Measurements from ENCODE around the gene EPB41L3. TPM values are rescaled to one million over a fixed set of nuclear protein-coding genes. Genes with fewer than 3 reads are reported as not detected.
"Not testable (repeated sequence)": the region's sequence is repeated elsewhere in the genome, so short reads cannot be mapped to it uniquely, and the experiment has no call there.

Gene EPB41L3
- polyA plus RNA-seq = 10 to 100 TPM in 2 of 3 donors, 1 to 10 TPM in 1; 9.0 to 74.0 (median 56.3) TPM

GRCh38 chr18:5543773-5544389 lies at the start of gene EPB41L3:
Gene EPB41L3, minus strand, starts transcription at chr18:5543997. Its CDS starts 54,814 bp downstream, at chr18:5489183.
- 1% methylated on average over 32 to 57 of the region's 57 CpGs for WGBS, 3 donors

GRCh38 chr18:5588529-5588928 lies 44.7 kb upstream of the EPB41L3 start:
- H3K27ac ChIP-seq (ENCODE audit: low read depth, low read length) = no peak overlapping the region

More at GRCh38 chr18:5543773-5544389, at the start of gene EPB41L3:
- no peak within 1 kb of the TSS for H3K27ac ChIP-seq (ENCODE audit: low read depth, low read length)

GRCh38 chr18:5585653-5586052 lies 41.9 kb upstream of the EPB41L3 start:
- H3K27ac ChIP-seq (ENCODE audit: low read depth, low read length) = no peak overlapping the region
- 69 to 79% (median 77%) methylated on average over 3 of the region's 3 CpGs for WGBS, 3 donors

GRCh38 chr18:5584746-5585417 lies 41.1 kb upstream of the EPB41L3 start:
- no peak overlapping the region for H3K27ac ChIP-seq (ENCODE audit: low read depth, low read length)
- WGBS, 3 donors = 76 to 84% (median 81%) methylated on average over 7 of the region's 7 CpGs

- H3K27ac ChIP-seq (ENCODE audit: low read depth, low read length) = no peak overlapping the region
- WGBS, 3 donors = 66 to 68% (median 67%) methylated on average over 10 of the region's 10 CpGs
These were observed 39.3 kb upstream of the EPB41L3 start for GRCh38 chr18:5582849-5583681.

- no peak overlapping the region for H3K27ac ChIP-seq (ENCODE audit: low read depth, low read length)
- 39 to 60% (median 58%) methylated on average over 5 of the region's 5 CpGs for WGBS, 3 donors
These were observed 38.3 kb upstream of the EPB41L3 start for GRCh38 chr18:5582076-5582475.

GRCh38 chr18:5574843-5575242 lies 31.0 kb upstream of the EPB41L3 start:
- WGBS, 3 donors = 84 to 97% (median 91%) methylated on average over 1 of the region's 1 CpG
- no peak overlapping the region for H3K27ac ChIP-seq (ENCODE audit: low read depth, low read length)

- no peak overlapping the region for H3K27ac ChIP-seq (ENCODE audit: low read depth, low read length)
- WGBS, 3 donors = 49 to 62% (median 62%) methylated on average over 2 of the region's 2 CpGs
These were observed 27.9 kb upstream of the EPB41L3 start for GRCh38 chr18:5571666-5572065.

- not testable (repeated sequence) for H3K27ac ChIP-seq (ENCODE audit: low read depth, low read length)
- 37 to 44% (median 40%) methylated on average over 2 of the region's 2 CpGs for WGBS, 3 donors
These were observed 26.8 kb upstream of the EPB41L3 start for GRCh38 chr18:5570613-5571012.

- H3K27ac ChIP-seq (ENCODE audit: low read depth, low read length) = no peak overlapping the region
- 60 to 70% (median 67%) methylated on average over 3 of the region's 3 CpGs for whole genome bisulfite sequencing, 3 donors
These were observed 24.6 kb upstream of the EPB41L3 start for GRCh38 chr18:5568416-5568815.

GRCh38 chr18:5558851-5559250 lies 15.1 kb upstream of the EPB41L3 start:
- 71 to 77% (median 76%) methylated on average over 1 of the region's 1 CpG for WGBS, 3 donors
- H3K27ac ChIP-seq (ENCODE audit: low read depth, low read length) = no peak overlapping the region

- no peak overlapping the region for H3K27ac ChIP-seq (ENCODE audit: low read depth, low read length)
These were observed 12.6 kb upstream of the EPB41L3 start for GRCh38 chr18:5556310-5556974.

GRCh38 chr18:5554629-5555028 lies 10.8 kb upstream of the EPB41L3 start:
- 84 to 94% (median 93%) methylated on average over 4 of the region's 4 CpGs for WGBS, 3 donors
- H3K27ac ChIP-seq (ENCODE audit: low read depth, low read length) = no peak overlapping the region

More at GRCh38 chr18:5556310-5556974, 12.6 kb upstream of the EPB41L3 start:
- 48 to 69% (median 68%) methylated on average over 8 of the region's 8 CpGs for WGBS, 3 donors

- H3K27ac ChIP-seq (ENCODE audit: low read depth, low read length) = no peak overlapping the region
- 16 to 21% (median 16%) methylated on average over 3 of the region's 3 CpGs for WGBS, 3 donors
These were observed 2.9 kb upstream of the EPB41L3 start for GRCh38 chr18:5546660-5547059.

- H3K27ac ChIP-seq (ENCODE audit: low read depth, low read length) = no peak overlapping the region
- 1 to 3% (median 1%) methylated on average over 50 to 84 of the region's 84 CpGs for WGBS, 3 donors
These were observed 639 bp downstream of the EPB41L3 start for GRCh38 chr18:5543036-5543680.

- H3K27ac ChIP-seq (ENCODE audit: low read depth, low read length) = no peak overlapping the region
- WGBS, 3 donors = 1 to 5% (median 3%) methylated on average over 23 of the region's 23 CpGs
These were observed 1.2 kb downstream of the EPB41L3 start for GRCh38 chr18:5542515-5543035.

GRCh38 chr18:5541644-5542043 lies 2.2 kb downstream of the EPB41L3 start:
- no peak overlapping the region for H3K27ac ChIP-seq (ENCODE audit: low read depth, low read length)
- 59 to 77% (median 63%) methylated on average over 3 of the region's 3 CpGs for WGBS, 3 donors

GRCh38 chr18:5539391-5539790 lies 4.4 kb downstream of the EPB41L3 start:
- WGBS, 3 donors = 91 to 95% (median 92%) methylated on average over 2 of the region's 2 CpGs
- no peak overlapping the region for H3K27ac ChIP-seq (ENCODE audit: low read depth, low read length)

All from adipose tissue (tissue), 3 donors.